GM21529 (cell line): ENCODE data around the gene PPP2R3A.

Experiments
- ATAC-seq: cut with Tn5 transposase; IDR thresholded peaks from one replicate; pipeline ENCODE4 v1.9.1; 2021; ENCODE audit not compliant: unreplicated experiment

Gene PPP2R3A

GRCh38 chr3:136022529-136023263 lies 57.2 kb downstream of the PPP2R3A start:
- no peak for ATAC-seq

- ATAC-seq, result no peak
These were observed 57.9 kb downstream of the PPP2R3A start for GRCh38 chr3:136023264-136023978.

GRCh38 chr3:136036306-136036705 lies 70.8 kb downstream of the PPP2R3A start:
- no peak for ATAC-seq

DNA sequence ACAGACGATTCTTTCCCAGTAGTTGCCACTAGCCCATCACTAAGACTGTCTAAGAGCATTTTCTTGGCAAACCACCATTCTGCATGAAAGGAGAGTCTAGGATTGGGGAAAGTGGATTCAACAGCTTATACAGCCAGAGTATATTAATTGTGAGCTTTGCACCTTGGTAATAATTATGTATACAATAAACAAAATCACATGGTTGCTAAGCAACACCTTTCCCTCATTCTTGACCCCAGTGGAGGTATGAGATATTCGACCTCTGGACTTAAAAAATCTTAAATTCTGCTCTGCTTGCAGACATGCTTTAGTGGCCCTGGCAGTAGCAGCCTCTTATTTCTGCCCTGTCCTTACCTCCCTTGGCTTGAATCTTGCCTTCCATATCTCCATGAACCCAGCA lies 73.1 kb downstream of the PPP2R3A start:
- no peak for ATAC-seq

DNA sequence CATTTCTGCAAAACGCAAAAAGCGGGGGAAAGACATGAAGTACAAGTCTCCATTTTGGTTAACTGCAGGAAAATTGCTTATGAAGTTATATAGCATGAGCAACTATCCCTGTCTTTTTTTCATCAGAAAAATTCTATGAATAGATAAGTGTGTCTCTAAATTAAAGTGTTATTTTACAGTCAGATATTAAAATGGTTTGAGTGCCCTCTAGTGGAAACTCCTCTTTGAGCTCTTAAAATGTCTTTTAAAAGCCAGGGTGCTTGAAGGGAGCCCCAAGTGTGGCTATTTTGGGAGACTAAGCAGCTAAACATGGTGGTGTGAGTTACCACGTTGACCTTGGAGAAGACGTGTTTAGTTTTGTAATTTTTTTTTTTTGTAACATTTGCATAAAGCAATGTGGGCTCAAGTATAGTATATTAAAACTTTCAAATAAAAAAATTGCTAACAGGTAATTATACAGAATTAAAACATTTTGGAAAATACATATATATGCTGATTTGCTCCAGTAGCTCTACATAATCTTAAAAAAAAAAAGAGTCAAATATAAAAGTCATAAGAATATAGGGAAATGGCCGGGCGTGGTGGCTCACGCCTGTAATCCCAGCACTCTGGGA lies 77.2 kb downstream of the PPP2R3A start:
- no peak for ATAC-seq

- no peak for ATAC-seq
These were observed 79.6 kb downstream of the PPP2R3A start for GRCh38 chr3:136044980-136045745.

GRCh38 chr3:136048068-136048467 lies 82.5 kb downstream of the PPP2R3A start:
- no peak for ATAC-seq

DNA sequence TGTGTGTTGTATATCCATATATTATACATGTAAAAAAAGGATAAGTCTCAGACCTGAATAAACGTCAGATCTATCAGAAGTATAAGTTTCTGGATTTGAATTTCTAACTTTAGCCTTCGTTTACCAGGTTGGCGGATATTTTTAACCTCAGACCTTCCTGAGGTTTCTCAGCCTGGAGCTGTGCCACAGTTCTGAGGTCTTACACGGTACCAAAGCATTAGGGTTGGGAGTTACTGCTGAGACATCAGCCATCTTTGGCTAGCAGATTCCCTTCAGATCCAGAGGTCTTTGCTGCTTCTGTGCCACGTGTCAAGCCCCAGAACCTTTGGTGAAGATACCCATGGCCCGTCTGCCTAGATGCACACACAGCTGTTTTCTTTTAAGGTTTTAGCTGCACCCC lies 84.7 kb downstream of the PPP2R3A start:
- no peak for ATAC-seq

DNA sequence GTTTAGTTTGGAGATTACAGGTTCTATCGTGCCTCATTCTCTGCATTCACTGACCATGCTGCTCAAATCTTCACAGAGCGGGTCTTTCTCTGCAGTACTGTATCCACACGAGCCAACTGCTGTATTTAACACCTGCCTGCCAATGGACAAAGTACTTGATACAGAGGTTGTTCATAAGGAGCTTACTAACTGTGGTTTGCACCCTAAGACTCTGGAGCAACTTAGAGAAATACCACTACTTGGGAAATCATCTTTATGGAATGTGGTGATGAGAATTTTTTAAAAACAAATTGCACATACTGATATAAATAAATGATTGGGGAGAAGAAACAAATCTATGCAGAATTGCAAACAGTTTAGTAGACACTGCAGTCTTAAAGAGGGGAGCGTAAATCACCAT lies 90.0 kb downstream of the PPP2R3A start:
- ATAC-seq, result no peak

GRCh38 chr3:136067211-136067610 lies 101.7 kb downstream of the PPP2R3A start:
- no peak for ATAC-seq

DNA sequence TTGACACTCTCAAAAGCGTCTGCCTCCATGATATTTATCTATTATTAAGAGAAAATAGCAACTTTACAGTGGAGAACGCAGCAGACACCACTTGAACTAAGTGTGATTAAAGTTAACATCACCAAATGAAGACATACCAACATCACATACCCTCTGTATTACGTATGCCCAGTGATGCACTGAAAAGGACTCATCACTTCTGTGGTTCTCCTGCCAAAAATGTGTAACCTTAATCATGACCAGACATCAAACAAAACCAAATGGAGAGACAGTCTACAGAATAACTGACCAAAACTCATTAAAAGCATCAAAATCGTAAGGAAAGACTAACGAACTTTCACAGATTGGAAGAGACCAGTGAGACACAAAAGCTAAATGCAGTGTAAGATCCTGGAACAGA lies 103.2 kb downstream of the PPP2R3A start:
- ATAC-seq, result no peak

GRCh38 chr3:136069933-136070332 lies 104.4 kb downstream of the PPP2R3A start:
- ATAC-seq, result no peak

- ATAC-seq, result no peak
These were observed 104.8 kb downstream of the PPP2R3A start for GRCh38 chr3:136070334-136070733.

DNA sequence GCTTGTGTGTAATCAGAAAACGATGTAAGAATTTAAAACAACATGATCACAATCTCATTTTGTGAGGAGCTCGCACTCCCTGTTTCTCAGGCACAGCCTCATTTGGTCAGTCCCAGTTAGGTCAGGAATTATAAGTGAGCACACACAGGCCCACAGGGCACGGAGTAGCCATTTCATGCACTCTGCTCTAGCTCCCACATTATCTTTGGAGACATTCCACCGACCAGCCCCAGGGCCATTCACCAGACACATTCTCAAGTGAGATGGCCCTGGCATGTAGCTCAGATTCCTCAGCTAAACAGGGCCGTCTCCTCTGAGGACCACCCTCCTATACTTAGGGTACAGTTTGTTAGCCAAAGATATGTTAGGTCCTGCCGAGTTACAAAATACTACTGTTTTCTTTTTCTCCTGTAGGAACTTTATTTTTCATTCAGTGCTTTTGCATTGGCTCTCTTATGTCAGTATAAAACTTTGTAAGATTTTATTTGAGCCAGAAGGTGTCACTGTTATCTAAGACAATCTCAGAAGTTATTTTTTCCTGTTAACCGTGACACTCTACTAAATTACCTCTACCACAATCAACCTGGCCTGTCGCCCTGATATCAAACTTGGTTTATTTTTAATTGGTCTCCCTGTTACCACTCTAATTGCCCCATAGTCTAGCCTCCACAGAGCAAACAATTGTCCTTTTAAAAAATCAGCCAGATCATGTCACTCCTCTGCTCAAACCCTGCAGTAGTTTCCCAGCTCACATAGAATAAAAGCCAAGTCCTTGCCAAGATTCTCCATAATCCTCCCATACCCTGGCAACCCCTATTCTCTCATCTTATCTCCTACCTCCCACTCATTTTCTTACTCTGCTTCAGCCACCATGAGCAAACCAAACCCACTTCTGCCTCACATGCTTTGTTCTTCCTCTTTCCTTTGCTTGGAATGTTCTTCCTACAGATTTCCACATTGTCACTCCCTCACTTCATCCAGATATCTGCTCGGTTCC lies 105.7 kb downstream of the PPP2R3A start:
- ATAC-seq, result no peak

DNA sequence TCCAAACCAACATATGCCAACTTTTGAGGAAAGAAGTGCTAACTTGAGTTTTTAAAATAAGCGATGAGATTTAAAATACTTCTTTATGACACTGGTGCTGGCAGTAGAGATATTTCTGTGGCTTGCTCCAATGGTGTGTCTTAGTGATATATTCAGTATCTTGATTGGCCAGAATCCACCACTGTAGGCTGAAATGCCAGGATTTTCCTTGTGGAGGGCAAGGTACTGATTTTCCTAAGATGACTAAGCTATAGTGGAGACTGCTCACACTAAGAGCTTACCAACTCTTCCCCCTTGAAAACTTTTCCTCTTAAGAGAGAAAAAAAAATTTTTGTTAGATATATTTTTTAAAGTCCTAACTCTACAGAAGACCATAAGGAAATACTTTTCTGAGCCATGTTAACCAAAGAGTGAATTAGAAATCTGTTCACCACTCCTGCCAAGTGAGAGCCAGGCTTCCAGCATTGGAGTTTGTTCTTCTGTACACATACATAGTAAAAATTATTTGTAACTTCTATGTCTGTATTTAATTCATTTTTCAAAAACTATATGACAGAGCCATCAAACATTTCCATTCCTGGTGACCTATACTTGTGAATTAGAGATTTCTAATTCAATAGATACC lies 109.1 kb downstream of the PPP2R3A start:
- no peak for ATAC-seq

DNA sequence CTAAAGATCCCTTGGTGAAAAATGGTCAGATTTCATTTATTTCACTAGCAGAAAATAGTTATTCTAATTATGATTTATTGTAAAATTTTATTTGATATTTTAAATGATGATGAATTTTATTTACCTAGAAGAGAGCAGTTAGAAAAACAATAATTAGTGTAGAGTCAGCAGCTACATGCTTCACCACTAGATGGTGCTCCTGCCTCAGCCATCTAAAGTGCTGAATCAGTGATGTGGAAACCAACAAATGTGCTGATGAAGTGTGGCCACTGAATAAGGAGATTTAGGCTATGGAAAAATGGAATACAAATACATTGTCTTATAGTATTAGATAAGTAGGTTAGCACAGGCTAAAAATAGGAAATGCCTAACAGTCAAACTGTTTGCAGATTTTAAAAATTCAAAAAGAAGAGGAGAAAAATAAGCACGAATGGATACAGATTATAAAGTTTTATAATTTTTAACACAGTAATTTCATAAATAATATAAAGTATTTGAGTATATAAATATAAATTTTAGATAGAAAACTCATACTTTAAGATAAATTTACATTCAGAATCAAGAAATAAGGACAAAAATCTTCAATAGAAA lies 109.8 kb downstream of the PPP2R3A start:
- ATAC-seq, result peak; percentile 68

- ATAC-seq, result no peak
These were observed 110.3 kb downstream of the PPP2R3A start for GRCh38 chr3:136075811-136076210.

- no peak for ATAC-seq
These were observed 113.2 kb downstream of the PPP2R3A start for GRCh38 chr3:136078421-136079364.
